H9 (cell line): ENCODE measurements around the gene ACOT7. TPM values are rescaled to one million over a fixed set of nuclear protein-coding genes. Genes with fewer than 3 reads are reported as not detected.

Experiments
- DNase-seq: peaks from one replicate; pipeline ENCODE4 v3.0.0-alpha.2; 2017
- H2AFZ ChIP-seq: one replicate; pipeline ENCODE4 v1.6.1; 2013; ENCODE audit warnings: mild to moderate bottlenecking, low read length, control low read depth, moderate library complexity
- H2AK5ac ChIP-seq: 2 replicates; pipeline ENCODE4 v1.6.1; 2013; ENCODE audit warnings: low read length, control low read depth, mixed read lengths; ENCODE audit not compliant: insufficient read length
- H2BK120ac ChIP-seq: one replicate; pipeline ENCODE4 v1.6.1; 2013; ENCODE audit warnings: low read depth, mild to moderate bottlenecking, low read length, control low read depth, inconsistent platforms; ENCODE audit not compliant: poor library complexity, severe bottlenecking
- H2BK12ac ChIP-seq: 2 replicates; pipeline ENCODE4 v1.6.1; 2013; ENCODE audit warnings: low read length, control low read depth, mixed read lengths, low read depth; ENCODE audit not compliant: insufficient read length
- H2BK15ac ChIP-seq: 2 replicates; pipeline ENCODE4 v1.6.1; 2013; ENCODE audit warnings: low read depth, low read length, control low read depth
- H2BK20ac ChIP-seq: one replicate; pipeline ENCODE4 v1.6.1; 2013; ENCODE audit warnings: low read depth, mild to moderate bottlenecking, low read length, control low read depth, inconsistent platforms; ENCODE audit not compliant: poor library complexity, severe bottlenecking
- H2BK5ac ChIP-seq: 2 replicates; pipeline ENCODE4 v1.6.1; 2013; ENCODE audit warnings: low read length, control low read depth, mixed read lengths; ENCODE audit not compliant: insufficient read length
- H3K14ac ChIP-seq: 2 replicates; pipeline ENCODE4 v1.6.1; 2013; ENCODE audit warnings: low read length, control low read depth; ENCODE audit not compliant: insufficient read depth
- H3K18ac ChIP-seq: 2 replicates; pipeline ENCODE4 v1.6.1; 2013; ENCODE audit warnings: low read depth, mild to moderate bottlenecking, mixed read lengths, low read length, control low read depth; ENCODE audit not compliant: insufficient read length
- H3K23ac ChIP-seq: 2 replicates; pipeline ENCODE4 v1.6.1; 2013; ENCODE audit warnings: low read length, control low read depth, mixed read lengths, low read depth; ENCODE audit not compliant: insufficient read length
- H3K23me2 ChIP-seq: 2 replicates; pipeline ENCODE4 v1.6.1; 2013; ENCODE audit warnings: low read depth, mild to moderate bottlenecking, mixed read lengths, low read length, control low read depth; ENCODE audit not compliant: insufficient read length, poor library complexity, severe bottlenecking
- H3K27ac ChIP-seq: 2 replicates; pipeline ENCODE4 v1.5.1; 2013; ENCODE audit warnings: low read length, control low read depth, mixed read lengths, low read depth; ENCODE audit not compliant: insufficient read length
- H3K27me3 ChIP-seq: 2 replicates; pipeline ENCODE4 v1.6.1; 2013; ENCODE audit warnings: low read length, control low read depth, inconsistent platforms; ENCODE audit not compliant: insufficient read depth
- H3K4ac ChIP-seq: 2 replicates; pipeline ENCODE4 v1.6.1; 2013; ENCODE audit warnings: low read depth, mild to moderate bottlenecking, control low read depth, inconsistent platforms, low read length, moderate library complexity
- H3K4me1 ChIP-seq: 2 replicates; pipeline ENCODE4 v1.6.1; 2013; ENCODE audit warnings: low read length, control low read depth, inconsistent platforms; ENCODE audit not compliant: insufficient read depth
- H3K4me2 ChIP-seq: 2 replicates; pipeline ENCODE4 v1.6.1; 2013; ENCODE audit warnings: low read length, control low read depth, mixed read lengths; ENCODE audit not compliant: insufficient read length, insufficient read depth
- H3K56ac ChIP-seq: 2 replicates; pipeline ENCODE4 v1.6.1; 2013; ENCODE audit warnings: low read depth, mild to moderate bottlenecking, mixed read lengths, low read length, control low read depth; ENCODE audit not compliant: insufficient read length
- H3K79me1 ChIP-seq: 2 replicates; pipeline ENCODE4 v1.6.1; 2013; ENCODE audit warnings: low read depth, mild to moderate bottlenecking, moderate library complexity, low read length, control low read depth, inconsistent platforms; ENCODE audit not compliant: insufficient read depth, poor library complexity, severe bottlenecking
- H3K79me2 ChIP-seq: 2 replicates; pipeline ENCODE4 v1.6.1; 2013; ENCODE audit warnings: low read length, control low read depth, inconsistent platforms; ENCODE audit not compliant: insufficient read depth
- H3K9ac ChIP-seq: 2 replicates; pipeline ENCODE4 v1.6.1; 2013; ENCODE audit warnings: low read length, control low read depth, mixed read lengths; ENCODE audit not compliant: insufficient read length; ENCODE audit errors: extremely low read depth
- H3K9me3 ChIP-seq: one replicate; pipeline ENCODE4 v1.6.1; 2013; ENCODE audit warnings: low read depth, low read length, inconsistent platforms; ENCODE audit not compliant: control insufficient read depth
- H3T11ph ChIP-seq: one replicate; pipeline ENCODE4 v1.6.1; 2013; ENCODE audit warnings: mild to moderate bottlenecking, low read length, control low read depth, inconsistent platforms
- H4K20me1 ChIP-seq: one replicate; pipeline ENCODE4 v1.6.1; 2013; ENCODE audit not compliant: control insufficient read depth, insufficient read length, insufficient read depth
- H4K5ac ChIP-seq: 2 replicates; pipeline ENCODE4 v1.6.1; 2013; ENCODE audit warnings: low read depth, mild to moderate bottlenecking, mixed read lengths, low read length, control low read depth; ENCODE audit not compliant: insufficient read length
- H4K8ac ChIP-seq: replicated peaks from 2 replicates; pipeline ENCODE4 v1.6.1; 2013; ENCODE audit warnings: low read length, control low read depth, mixed read lengths, low read depth; ENCODE audit not compliant: insufficient read length
- H4K91ac ChIP-seq: 2 replicates; pipeline ENCODE4 v1.6.1; 2013; ENCODE audit warnings: low read depth, mild to moderate bottlenecking, moderate library complexity, mixed read lengths, low read length, control low read depth; ENCODE audit not compliant: insufficient read length
- H3K27ac Mint-ChIP-seq, 3 experiments: 2 replicates in 2 of 3; 3 replicates in 1 of 3; pipeline ENCODE4 v1.8.0; 2020 to 2021; ENCODE audit warnings: mixed read lengths in 3 of 3, mild to moderate bottlenecking in 1 of 3, moderate library complexity in 1 of 3
- H3K27me3 Mint-ChIP-seq: 2 replicates; pipeline ENCODE4 v1.8.0; 2021; ENCODE audit warnings: low read depth, mild to moderate bottlenecking, moderate library complexity, mixed read lengths
- H3K36me3 Mint-ChIP-seq, 3 experiments: 2 replicates in 2 of 3; 3 replicates in 1 of 3; pipeline ENCODE4 v1.8.0; 2020 to 2021; ENCODE audit warnings: low read depth in 3 of 3, mixed read lengths in 3 of 3; ENCODE audit not compliant: insufficient read depth in 1 of 3
- H3K4me1 Mint-ChIP-seq, 2 experiments: 2 replicates each; pipeline ENCODE4 v1.8.0; 2020; ENCODE audit warnings: mixed read lengths in 2 of 2
- H3K4me3 Mint-ChIP-seq, 2 experiments: 2 replicates in 1 of 2; 3 replicates in 1 of 2; pipeline ENCODE4 v1.8.0; 2020 to 2021; ENCODE audit warnings: mild to moderate bottlenecking in 2 of 2, mixed read lengths in 2 of 2, moderate library complexity in 1 of 2
- H3K9me3 Mint-ChIP-seq, 2 experiments: 2 replicates in 1 of 2; 3 replicates in 1 of 2; pipeline ENCODE4 v1.8.0; 2020; ENCODE audit warnings: mild to moderate bottlenecking in 2 of 2, mixed read lengths in 2 of 2, moderate library complexity in 1 of 2
- WGBS: extraction: QIAGEN DNeasy Blood & Tissue Kit; methylation state at CpG from one replicate; pipeline ENCODE4 v1.1.7; 2013; ENCODE audit warnings: missing lambda C conversion rate, low lambda C conversion rate, mixed read lengths; ENCODE audit not compliant: insufficient read length; ENCODE audit errors: extremely low coverage; 5-methylcytosine and 5-hydroxymethylcytosine counted together
- total RNA-seq: library from RNA; stranded (reverse); gene quantifications from 2 replicates; pipeline ENCODE4 v1.2.1, GENCODE V29; 2021
- TF ChIP-seq, protein P1 (sequence below): fragments of 200-600 bp; sonication (generic); conservative IDR thresholded peaks from 3 replicates; pipeline ENCODE4 v1.8.0; 2021; ENCODE audit warnings: antibody characterized with exemption, mild to moderate bottlenecking

Gene ACOT7
- total RNA-seq, 1 experiment from 2014 or later: 87.4 TPM

DNA sequence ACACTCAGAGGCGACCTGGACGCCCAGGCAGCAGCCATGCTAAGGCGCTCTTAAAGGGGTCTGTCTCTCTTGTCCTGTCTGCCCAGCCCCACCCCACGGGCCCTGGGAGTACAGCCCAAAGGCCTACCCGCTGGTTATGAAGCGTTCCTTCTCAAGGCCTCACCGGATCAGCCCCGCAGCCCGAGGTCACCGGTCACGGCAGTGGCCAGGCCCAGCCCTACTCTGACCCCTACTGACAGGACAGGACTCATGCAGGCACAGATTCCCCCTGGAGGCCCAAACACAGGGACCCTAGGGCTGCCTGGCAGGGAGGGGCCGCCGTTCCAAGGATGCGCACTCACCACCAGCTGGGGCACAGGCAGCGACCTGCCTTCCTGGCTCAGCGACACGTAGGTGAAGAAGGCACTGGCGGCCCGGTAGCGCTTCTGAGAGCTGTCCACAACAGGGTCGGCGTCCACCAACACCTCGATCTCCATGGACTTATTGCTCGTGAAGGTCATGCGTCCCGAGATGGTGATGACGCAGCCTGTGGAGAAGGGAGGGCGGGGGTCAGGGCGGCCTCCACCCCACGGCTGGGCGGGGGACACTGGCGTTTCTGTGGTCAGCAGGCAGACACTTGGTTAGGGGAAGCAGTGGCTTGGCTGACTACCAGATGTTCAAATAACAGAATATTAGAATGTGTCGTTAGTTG, 112.7 kb downstream of the ACOT7 start:
- H2BK12ac ChIP-seq: no peak overlapping the region
- no peak overlapping the region for H3K27ac ChIP-seq
- WGBS: no CpG with 5 or more reads among the region's 33 CpGs
- no peaks in the 10 kb centered on the region for H3K23me2 ChIP-seq
- no peaks in the 10 kb centered on the region for H3K9me3 ChIP-seq
- H3K18ac ChIP-seq: no peak overlapping the region
- no peaks in the 10 kb centered on the region for H3K79me2 ChIP-seq
- no peak overlapping the region for H4K91ac ChIP-seq
- H2AFZ ChIP-seq: no peak overlapping the region
- H3K4me1 ChIP-seq: no peaks in the 10 kb centered on the region
- H4K20me1 ChIP-seq: peaks cover 3% of the 10 kb centered on the region
- Mint-ChIP-seq H3K9me3 (no peaks in the 10 kb centered on the region), H3K27me3 (no peaks in the 10 kb centered on the region), H3K36me3 (peaks cover 5 to 10% (median 7%) of the 10 kb centered on the region in 3 experiments; a peak in 4 of 7 replicates), H3K27ac (no peak overlapping the region), H3K4me1 (peaks cover 12 to 26% of the 10 kb centered on the region in 2 experiments), H3K4me3 (no peak overlapping the region)
- H2BK5ac ChIP-seq: no peak overlapping the region
- H3K27me3 ChIP-seq: no peaks in the 10 kb centered on the region
- H3K4me2 ChIP-seq: no peak overlapping the region
- H2BK120ac ChIP-seq: no peak overlapping the region
- peak; percentile 84 for DNase-seq
- H2BK20ac ChIP-seq: no peak overlapping the region
- no peak overlapping the region for H2BK15ac ChIP-seq
- H3T11ph ChIP-seq: no peak overlapping the region
- H3K23ac ChIP-seq: no peak overlapping the region
- no peak overlapping the region for H4K5ac ChIP-seq
- no peak overlapping the region for H3K4ac ChIP-seq
- no peak overlapping the region for H2AK5ac ChIP-seq
- H3K14ac ChIP-seq: no peak overlapping the region
- TF ChIP-seq, protein P1, sequence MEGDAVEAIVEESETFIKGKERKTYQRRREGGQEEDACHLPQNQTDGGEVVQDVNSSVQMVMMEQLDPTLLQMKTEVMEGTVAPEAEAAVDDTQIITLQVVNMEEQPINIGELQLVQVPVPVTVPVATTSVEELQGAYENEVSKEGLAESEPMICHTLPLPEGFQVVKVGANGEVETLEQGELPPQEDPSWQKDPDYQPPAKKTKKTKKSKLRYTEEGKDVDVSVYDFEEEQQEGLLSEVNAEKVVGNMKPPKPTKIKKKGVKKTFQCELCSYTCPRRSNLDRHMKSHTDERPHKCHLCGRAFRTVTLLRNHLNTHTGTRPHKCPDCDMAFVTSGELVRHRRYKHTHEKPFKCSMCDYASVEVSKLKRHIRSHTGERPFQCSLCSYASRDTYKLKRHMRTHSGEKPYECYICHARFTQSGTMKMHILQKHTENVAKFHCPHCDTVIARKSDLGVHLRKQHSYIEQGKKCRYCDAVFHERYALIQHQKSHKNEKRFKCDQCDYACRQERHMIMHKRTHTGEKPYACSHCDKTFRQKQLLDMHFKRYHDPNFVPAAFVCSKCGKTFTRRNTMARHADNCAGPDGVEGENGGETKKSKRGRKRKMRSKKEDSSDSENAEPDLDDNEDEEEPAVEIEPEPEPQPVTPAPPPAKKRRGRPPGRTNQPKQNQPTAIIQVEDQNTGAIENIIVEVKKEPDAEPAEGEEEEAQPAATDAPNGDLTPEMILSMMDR: peak; percentile 73
- H3K79me1 ChIP-seq: no peaks in the 10 kb centered on the region
- H3K9ac ChIP-seq: no peak overlapping the region
- H4K8ac ChIP-seq: no peak overlapping the region
- H3K56ac ChIP-seq: no peak overlapping the region
